Suprapubic skin (tissue), 4 donors: ENCODE results near the gene CSNK1G2. TPM values are rescaled to one million over a fixed set of nuclear protein-coding genes. Genes with fewer than 3 reads are reported as not detected.

Source experiments
- DNase-seq, 2 donors: peaks; one replicate each; pipeline ENCODE4 v3.0.0-alpha.2; 2019; ENCODE audit warnings: low spot score in 2 of 2
- H3K27ac ChIP-seq: fragments of 200-600 bp; sonication (generic); one replicate; pipeline ENCODE4 v1.5.1; 2019
- H3K27me3 ChIP-seq: fragments of 200-600 bp; sonication (generic); one replicate; pipeline ENCODE4 v1.5.1; 2019
- H3K36me3 ChIP-seq: fragments of 200-600 bp; sonication (generic); one replicate; pipeline ENCODE4 v1.5.1; 2019
- H3K4me1 ChIP-seq: fragments of 200-600 bp; sonication (generic); one replicate; pipeline ENCODE4 v1.5.1; 2019
- H3K4me3 ChIP-seq: fragments of 200-600 bp; sonication (generic); one replicate; pipeline ENCODE4 v1.5.1; 2019; ENCODE audit warnings: mild to moderate bottlenecking
- H3K9me3 ChIP-seq: fragments of 200-600 bp; sonication (generic); one replicate; pipeline ENCODE4 v1.5.1; 2019
- EP300 ChIP-seq: sonication (generic); formaldehyde crosslinking; IDR thresholded peaks from one replicate; pipeline ENCODE4 v1.6.1; 2017; ENCODE audit warnings: antibody characterized with exemption
- POLR2A ChIP-seq, 2 donors: fragments of 450-650 bp; IDR thresholded peaks; one replicate each; pipeline ENCODE4 v1.6.1; 2017; ENCODE audit warnings: antibody characterized with exemption in 2 of 2, mild to moderate bottlenecking in 2 of 2, moderate library complexity in 2 of 2
- POLR2AphosphoS5 ChIP-seq, 3 donors: sonication (generic); formaldehyde crosslinking; IDR thresholded peaks; one replicate each; pipeline ENCODE4 v1.6.1; 2017; ENCODE audit warnings: antibody characterized with exemption in 3 of 3
- WGBS: methylation state at CpG from one replicate; pipeline ENCODE4 v1.1.5; 2018; 5-methylcytosine and 5-hydroxymethylcytosine counted together
- total RNA-seq, 4 donors: library from RNA; depleted of rRNA; stranded (reverse); fragments of >200 nt; gene quantifications; one replicate each; pipeline ENCODE4 v1.1.0, GENCODE V29; 2016
- TF ChIP-seq, protein P1 (sequence below), 2 donors: fragments of 200-600 bp in 1 of 2; fragments of 450-650 bp in 1 of 2; sonication (generic) in 1 of 2; IDR thresholded peaks; one replicate each; pipeline ENCODE4 v1.5.1; 2016 to 2019; ENCODE audit warnings: antibody characterized with exemption in 2 of 2, mild to moderate bottlenecking in 1 of 2, moderate library complexity in 1 of 2

CSNK1G2 gene
- total RNA-seq, 4 donors from 2014 or later = 46.1 to 89.0 (median 59.3) TPM

- WGBS = 76% methylated on average over 26 of the region's 42 CpGs
- H3K4me3 ChIP-seq = no peak overlapping the region
- no peak for DNase-seq
- H3K27me3 ChIP-seq = no peaks in the 10 kb centered on the region
- no peak overlapping the region for H3K27ac ChIP-seq
- no peak for TF ChIP-seq POLR2AphosphoS5 (IDR thresholded peaks at IDR 0.05)
- TF ChIP-seq EP300 = no peak
- TF ChIP-seq POLR2A (IDR thresholded peaks at IDR 0.05) = no peak
- TF ChIP-seq, protein P1, sequence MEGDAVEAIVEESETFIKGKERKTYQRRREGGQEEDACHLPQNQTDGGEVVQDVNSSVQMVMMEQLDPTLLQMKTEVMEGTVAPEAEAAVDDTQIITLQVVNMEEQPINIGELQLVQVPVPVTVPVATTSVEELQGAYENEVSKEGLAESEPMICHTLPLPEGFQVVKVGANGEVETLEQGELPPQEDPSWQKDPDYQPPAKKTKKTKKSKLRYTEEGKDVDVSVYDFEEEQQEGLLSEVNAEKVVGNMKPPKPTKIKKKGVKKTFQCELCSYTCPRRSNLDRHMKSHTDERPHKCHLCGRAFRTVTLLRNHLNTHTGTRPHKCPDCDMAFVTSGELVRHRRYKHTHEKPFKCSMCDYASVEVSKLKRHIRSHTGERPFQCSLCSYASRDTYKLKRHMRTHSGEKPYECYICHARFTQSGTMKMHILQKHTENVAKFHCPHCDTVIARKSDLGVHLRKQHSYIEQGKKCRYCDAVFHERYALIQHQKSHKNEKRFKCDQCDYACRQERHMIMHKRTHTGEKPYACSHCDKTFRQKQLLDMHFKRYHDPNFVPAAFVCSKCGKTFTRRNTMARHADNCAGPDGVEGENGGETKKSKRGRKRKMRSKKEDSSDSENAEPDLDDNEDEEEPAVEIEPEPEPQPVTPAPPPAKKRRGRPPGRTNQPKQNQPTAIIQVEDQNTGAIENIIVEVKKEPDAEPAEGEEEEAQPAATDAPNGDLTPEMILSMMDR (IDR thresholded peaks at IDR 0.05) = no peak
- H3K4me1 ChIP-seq = peaks cover 53% of the 10 kb centered on the region
- no peaks in the 10 kb centered on the region for H3K9me3 ChIP-seq
- H3K36me3 ChIP-seq = no peaks in the 10 kb centered on the region
Observed at GRCh38 chr19:1944088-1944915, 3.3 kb downstream of the CSNK1G2 start.

DNA sequence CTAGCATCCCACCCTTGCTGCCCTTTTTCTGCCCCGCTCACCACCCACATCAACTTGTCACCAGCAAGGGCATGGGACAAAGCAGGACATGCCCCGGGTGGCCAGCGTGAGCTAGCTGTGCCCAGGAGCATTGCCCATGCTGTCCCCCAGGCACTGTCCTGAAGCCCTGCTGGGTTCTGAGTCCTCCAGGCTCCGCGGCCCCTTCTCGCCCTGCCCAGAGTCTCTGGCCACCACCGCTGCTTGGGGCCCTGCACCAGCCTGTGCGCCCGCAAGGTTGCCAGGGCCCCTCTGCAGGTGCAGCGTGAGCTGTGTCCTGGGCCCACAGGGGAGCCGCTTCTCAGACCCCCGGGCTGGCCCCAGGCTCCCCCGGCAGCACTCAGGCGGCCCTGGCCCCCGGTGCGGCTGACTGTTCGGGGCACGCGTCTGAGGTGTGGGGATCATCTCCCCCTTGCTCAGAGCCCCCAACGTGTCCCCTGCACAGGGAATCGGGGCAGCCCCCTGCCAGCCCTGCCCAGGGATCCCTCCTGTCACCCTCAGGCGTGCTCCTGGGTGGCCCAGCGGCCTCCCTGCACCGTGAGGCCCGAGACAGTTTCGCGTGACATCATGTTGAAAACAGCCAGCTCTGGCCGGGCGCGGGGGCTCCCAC is 4.1 kb downstream of the CSNK1G2 start:
- WGBS = 83% methylated on average over 3 of the region's 30 CpGs
- no peak for DNase-seq
- no peaks in the 10 kb centered on the region for H3K27me3 ChIP-seq
- H3K27ac ChIP-seq = no peak overlapping the region
- no peak overlapping the region for H3K4me3 ChIP-seq
- TF ChIP-seq, protein P1 (IDR thresholded peaks at IDR 0.05) = no peak
- TF ChIP-seq POLR2AphosphoS5 (IDR thresholded peaks at IDR 0.05) (no peak), POLR2A (IDR thresholded peaks at IDR 0.05) (no peak), EP300 (no peak)
- H3K36me3 ChIP-seq = no peaks in the 10 kb centered on the region
- H3K4me1 ChIP-seq = peaks cover 46% of the 10 kb centered on the region
- H3K9me3 ChIP-seq = no peaks in the 10 kb centered on the region

- DNase-seq = no peak
- no peaks in the 10 kb centered on the region for H3K9me3 ChIP-seq
- peaks cover 3% of the 10 kb centered on the region for H3K36me3 ChIP-seq
- H3K4me3 ChIP-seq = no peak overlapping the region
- TF ChIP-seq, protein P1 (IDR thresholded peaks at IDR 0.05) = peak; percentile 19 to 48
- TF ChIP-seq POLR2AphosphoS5 (IDR thresholded peaks at IDR 0.05) = no peak
- H3K27ac ChIP-seq = no peak overlapping the region
- 78% methylated on average over 18 of the region's 18 CpGs for WGBS
- H3K27me3 ChIP-seq = no peaks in the 10 kb centered on the region
- peaks cover 41% of the 10 kb centered on the region for H3K4me1 ChIP-seq
Observed at GRCh38 chr19:1945899-1946298, 4.9 kb downstream of the CSNK1G2 start.

DNA sequence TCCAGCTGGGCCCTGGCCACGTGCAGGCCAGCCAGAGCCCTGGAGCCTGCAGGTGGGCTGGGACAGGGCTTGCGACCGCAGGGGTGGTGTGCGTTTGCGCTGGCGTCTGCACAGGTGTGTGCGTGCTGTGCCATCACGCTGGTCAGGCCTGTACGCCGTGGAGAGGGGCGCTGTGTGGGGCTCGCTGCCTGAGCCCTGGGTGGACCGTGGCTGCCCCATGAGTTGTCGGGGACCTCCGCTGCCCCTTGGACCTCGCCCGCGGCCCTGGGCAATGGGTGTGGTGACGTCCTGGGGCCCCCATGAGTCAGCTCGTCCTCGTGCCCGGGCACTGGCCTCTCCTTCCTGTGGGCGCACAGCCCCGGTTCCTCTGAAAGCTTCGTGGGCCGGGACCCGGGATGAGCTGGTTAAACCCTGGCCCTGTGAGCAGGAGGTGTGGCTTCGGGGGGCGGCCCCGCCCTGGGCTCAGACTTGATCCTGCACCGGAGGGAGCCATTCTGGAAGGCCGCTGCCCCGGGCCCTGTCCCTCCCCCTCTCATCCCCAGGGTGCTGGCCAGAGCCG is 6.8 kb downstream of the CSNK1G2 start:
- Histone ChIP-seq H3K27ac (no peak overlapping the region), H3K4me3 (no peak overlapping the region), H3K4me1 (peaks cover 30% of the 10 kb centered on the region), H3K9me3 (no peaks in the 10 kb centered on the region), H3K27me3 (no peaks in the 10 kb centered on the region), H3K36me3 (peaks cover 5% of the 10 kb centered on the region)
- TF ChIP-seq, protein P1 (IDR thresholded peaks at IDR 0.05) = no peak
- TF ChIP-seq POLR2A (IDR thresholded peaks at IDR 0.05) (no peak), EP300 (no peak), POLR2AphosphoS5 (IDR thresholded peaks at IDR 0.05) (no peak)
- DNase-seq = no peak
- no CpG with 5 or more reads among the region's 34 CpGs for WGBS
